HFF-Myc (cell line): ENCODE results near the gene KCNMA1.
"Not testable (repeated sequence)": the region's sequence is repeated elsewhere in the genome, so short reads cannot be mapped to it uniquely, and the experiment has no call there.

Experiments
- DNase-seq: peaks from one replicate; pipeline ENCODE4 v3.0.0-alpha.2; 2011; ENCODE audit warnings: low read depth; ENCODE audit errors: extremely low read depth
- H3K4me3 ChIP-seq: replicated peaks from 2 replicates; pipeline ENCODE4 v1.5.1; 2011; ENCODE audit warnings: low read depth, mild to moderate bottlenecking, control low read depth, low read length
- TF ChIP-seq, protein P1 (sequence below): IDR thresholded peaks from 2 replicates; pipeline ENCODE4 v1.5.1; 2012; ENCODE audit warnings: mild to moderate bottlenecking, low read depth, low read length, control low read depth; ENCODE audit errors: missing control alignments

Gene KCNMA1

GRCh38 chr10:77664008-77664407, 26.4 kb upstream of the KCNMA1 start:
- TF ChIP-seq, protein P1, sequence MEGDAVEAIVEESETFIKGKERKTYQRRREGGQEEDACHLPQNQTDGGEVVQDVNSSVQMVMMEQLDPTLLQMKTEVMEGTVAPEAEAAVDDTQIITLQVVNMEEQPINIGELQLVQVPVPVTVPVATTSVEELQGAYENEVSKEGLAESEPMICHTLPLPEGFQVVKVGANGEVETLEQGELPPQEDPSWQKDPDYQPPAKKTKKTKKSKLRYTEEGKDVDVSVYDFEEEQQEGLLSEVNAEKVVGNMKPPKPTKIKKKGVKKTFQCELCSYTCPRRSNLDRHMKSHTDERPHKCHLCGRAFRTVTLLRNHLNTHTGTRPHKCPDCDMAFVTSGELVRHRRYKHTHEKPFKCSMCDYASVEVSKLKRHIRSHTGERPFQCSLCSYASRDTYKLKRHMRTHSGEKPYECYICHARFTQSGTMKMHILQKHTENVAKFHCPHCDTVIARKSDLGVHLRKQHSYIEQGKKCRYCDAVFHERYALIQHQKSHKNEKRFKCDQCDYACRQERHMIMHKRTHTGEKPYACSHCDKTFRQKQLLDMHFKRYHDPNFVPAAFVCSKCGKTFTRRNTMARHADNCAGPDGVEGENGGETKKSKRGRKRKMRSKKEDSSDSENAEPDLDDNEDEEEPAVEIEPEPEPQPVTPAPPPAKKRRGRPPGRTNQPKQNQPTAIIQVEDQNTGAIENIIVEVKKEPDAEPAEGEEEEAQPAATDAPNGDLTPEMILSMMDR = no peak
- no peak for DNase-seq
- H3K4me3 ChIP-seq = no peak overlapping the region

GRCh38 chr10:77661674-77662073, 24.1 kb upstream of the KCNMA1 start:
- H3K4me3 ChIP-seq = no peak overlapping the region
- DNase-seq = no peak
- TF ChIP-seq, protein P1 = no peak

GRCh38 chr10:77661100-77661499, 23.5 kb upstream of the KCNMA1 start:
- TF ChIP-seq, protein P1 = no peak
- H3K4me3 ChIP-seq = no peak overlapping the region
- DNase-seq = no peak

DNA sequence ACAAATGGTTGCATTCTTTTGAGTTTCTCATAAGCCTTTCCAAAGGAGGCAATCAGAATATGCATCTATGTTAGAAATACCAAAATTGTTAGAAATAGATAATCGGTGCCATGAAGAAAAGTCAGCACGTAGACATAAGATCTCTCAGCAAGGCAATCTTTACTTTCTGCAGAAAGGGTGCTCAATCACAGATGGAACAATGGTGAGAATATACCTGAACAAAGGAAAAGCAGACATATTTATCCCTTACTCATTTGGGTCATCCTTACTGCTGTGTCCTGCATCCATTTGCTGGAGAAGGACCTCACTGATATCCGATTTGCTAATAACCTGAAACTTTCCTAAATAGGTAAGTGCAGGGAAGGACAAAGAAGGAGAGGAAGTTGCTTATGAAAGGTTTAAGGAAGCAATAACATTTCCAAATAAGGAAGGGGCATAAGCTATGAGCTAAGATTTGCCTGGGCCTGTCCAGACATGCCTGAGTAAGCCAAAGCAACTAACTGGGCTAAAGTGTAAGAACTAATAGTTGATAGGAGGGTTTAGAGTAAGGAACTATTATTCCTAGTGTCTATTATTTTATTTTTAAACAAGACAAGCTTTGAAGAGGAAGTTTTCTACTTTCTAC, 21.6 kb upstream of the KCNMA1 start:
- DNase-seq, H3K4me3 ChIP-seq: not testable (repeated sequence)

DNA sequence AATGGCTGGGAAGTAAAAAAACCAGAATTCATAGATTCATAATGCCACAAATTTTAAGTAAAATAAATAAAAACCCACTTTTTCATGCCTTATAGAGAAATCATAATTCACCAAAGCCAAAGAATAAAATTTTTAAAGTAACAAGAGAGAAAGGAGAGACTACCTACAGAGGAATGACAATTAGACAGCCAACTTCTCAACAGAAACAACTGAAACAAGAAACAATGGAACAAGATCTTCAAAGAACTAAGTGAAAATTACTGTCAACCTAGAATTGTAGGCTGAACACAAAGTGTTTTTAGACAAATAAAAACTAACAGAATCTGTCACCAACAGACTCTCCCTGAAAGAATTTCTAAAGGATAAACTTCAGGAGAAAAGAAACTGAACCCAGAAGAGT, 15.6 kb upstream of the KCNMA1 start:
- TF ChIP-seq, protein P1 = no peak
- DNase-seq = no peak
- no peak overlapping the region for H3K4me3 ChIP-seq

- no peak overlapping the region for H3K4me3 ChIP-seq
- DNase-seq = no peak
- TF ChIP-seq, protein P1 = no peak
These were observed 12.0 kb upstream of the KCNMA1 start for GRCh38 chr10:77649333-77650331.

- TF ChIP-seq, protein P1 = no peak
- no peak for DNase-seq
- no peak overlapping the region for H3K4me3 ChIP-seq
These were observed 10.9 kb upstream of the KCNMA1 start for GRCh38 chr10:77648472-77648871.
